GM21360 (cell line): ENCODE data around the gene JPH2.
"Not testable (repeated sequence)": the region's sequence is repeated elsewhere in the genome, so short reads cannot be mapped to it uniquely, and the experiment has no call there.

ENCODE experiments used
- ATAC-seq: cut with Tn5 transposase; IDR thresholded peaks from one replicate; pipeline ENCODE4 v1.9.1; 2021; ENCODE audit warnings: mild to moderate bottlenecking, moderate library complexity; ENCODE audit not compliant: unreplicated experiment

The JPH2 gene

DNA sequence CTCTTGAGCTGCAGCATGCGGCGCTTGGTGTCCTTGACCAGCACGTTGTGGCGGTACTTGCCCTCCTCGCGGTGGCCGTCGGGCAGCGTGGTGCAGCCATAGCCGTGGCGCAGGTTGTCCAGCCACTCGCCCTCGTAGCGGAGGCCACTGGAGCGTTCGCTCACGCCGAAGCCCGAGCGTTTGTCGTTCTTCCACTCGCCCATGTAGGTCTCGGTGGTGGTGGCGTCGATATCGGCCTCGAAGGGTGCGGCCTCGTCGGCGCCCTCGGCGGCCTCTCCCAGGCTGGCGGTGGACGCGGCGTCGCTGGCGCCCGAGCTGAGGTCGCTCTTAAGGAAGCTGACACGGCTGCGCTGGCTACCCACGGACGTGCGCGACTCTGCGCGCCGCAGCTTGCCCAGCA, 27.3 kb downstream of the JPH2 start:
- ATAC-seq: no peak

DNA sequence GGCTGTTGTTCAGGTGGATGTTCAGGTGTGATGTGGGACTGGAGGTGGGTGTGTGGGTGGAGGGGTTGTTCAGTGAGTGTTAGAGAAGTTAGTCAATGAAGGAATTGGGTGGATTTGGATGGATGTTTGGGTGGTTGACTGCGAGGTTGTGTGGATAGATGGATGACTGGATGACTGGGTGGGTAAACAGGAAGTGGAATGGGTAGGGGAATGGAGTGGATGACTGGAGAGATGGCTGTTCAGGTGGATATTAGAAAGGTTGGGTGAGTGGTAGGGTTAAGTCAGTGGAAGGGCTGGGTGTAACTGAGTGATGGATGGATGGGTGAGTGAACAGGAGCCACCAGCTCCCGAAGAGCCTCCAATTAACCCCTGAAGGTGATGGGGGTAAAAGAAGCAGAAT, 27.9 kb downstream of the JPH2 start:
- no peak for ATAC-seq

DNA sequence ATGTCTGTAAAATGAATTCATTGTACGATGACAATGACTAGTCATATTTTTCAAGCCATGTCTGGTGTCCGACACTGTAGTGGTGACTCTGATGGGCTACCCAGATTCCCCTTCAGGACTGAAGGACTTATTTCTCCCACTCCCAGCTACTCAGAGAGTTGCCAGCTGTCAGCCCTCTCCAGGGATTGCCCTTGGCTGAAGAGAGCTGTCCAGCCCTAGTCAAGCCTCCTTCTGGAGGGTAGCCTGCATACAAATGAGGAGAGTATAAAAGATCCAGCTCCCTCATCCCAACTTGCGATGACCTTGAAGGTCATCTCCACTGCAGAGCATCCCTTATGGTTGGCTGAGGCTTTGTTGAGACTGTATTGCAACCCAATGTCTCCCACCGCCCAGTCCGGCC, 29.9 kb downstream of the JPH2 start:
- no peak for ATAC-seq

DNA sequence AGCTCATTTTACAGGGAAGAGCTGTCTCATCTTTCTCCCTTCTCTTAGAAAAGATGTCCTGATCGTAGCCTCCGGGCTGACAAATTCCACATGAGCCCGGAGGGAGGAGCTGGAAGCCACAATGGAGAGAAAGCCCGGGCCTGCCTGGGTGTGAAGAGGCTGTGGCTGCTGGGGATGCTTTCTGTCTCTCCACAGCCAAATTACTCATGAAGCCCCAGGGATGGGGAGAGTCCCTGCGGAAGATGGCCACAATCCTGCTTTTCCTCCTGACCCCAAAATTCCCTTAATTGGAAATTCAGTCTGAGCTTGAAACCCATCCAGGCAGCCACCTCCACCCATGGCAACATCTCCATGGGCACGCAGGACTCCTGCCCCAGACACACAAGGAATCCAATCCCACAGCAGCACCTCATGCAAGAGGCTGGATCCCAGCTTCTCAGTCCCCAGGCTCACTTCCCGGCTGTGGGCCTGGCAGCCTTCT, 32.4 kb downstream of the JPH2 start:
- no peak for ATAC-seq

DNA sequence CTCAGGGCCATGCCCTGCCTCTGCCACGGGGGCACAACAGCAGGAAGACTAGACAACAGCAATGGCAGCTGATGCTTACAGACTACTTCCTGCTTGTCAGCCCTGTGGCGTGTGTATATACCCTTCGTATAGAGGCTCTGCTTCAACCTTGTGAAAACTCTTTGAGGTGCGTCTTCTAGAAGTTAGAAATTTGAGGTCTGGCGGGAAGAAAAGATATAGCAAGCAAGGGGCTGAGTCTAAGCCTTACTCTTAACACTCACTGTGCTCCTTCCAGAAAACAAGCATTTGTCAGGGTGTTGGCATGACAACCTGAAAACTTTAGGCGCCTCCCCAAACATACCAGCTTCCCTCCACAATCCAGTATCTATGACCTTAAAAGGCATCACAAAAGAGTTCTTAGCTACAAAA, 33.3 kb downstream of the JPH2 start:
- no peak for ATAC-seq

DNA sequence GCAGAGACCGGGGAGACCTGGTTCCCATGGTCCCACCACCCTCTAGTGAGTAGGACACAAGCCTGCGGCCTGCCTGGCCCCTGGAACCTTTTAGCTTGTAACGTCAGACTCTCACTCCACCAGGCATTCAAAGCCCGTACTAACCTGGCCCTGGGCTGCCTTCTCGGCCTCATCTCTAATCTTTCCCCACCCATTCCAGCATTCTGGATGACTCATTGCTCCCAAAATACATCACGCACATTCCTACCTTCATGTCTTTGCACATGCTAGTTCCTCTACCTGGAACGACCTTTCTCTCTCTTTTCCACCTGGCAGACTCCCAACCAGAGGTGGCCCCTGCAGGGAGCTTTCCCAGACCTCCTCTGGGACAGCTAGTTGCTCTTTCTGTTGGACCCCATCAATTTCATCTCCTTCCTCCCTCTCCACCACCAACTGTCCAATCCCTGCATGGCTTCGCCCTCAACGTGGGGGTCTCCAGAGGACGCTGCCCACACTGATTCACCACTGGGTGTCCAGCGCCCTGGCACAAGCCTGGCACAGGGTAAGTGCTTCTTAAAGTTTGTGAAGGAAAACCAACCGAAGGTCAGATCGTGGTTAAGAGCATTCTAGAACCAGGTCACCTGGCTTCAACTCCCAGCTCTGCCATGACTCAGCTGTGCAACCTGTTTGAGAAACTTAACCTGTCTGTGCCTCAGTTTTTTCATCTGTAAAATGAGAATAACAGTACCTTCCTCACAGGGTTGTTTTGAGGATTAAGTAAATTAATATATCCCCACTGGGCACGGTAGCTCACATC, 35.2 kb downstream of the JPH2 start:
- ATAC-seq: no peak

DNA sequence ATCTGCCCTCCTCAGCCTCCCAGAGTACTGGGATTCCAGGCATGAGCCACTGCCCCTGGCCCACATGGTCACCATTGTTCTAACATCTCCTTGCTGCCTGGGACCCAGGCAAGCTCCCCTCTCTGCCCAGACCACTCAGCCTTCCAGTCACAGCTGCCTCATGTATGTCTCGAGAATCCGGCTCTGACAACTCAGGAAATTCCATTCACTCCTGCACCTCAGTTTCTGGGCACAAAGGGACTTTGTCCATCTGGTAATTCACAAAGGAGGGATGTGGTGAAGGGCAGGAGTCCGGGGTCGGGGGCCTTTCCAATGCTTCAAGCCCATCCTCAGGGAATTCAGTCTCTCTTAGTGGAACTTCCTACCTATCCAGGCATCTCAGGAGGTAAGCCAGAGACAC, 40.7 kb downstream of the JPH2 start:
- no peak for ATAC-seq

DNA sequence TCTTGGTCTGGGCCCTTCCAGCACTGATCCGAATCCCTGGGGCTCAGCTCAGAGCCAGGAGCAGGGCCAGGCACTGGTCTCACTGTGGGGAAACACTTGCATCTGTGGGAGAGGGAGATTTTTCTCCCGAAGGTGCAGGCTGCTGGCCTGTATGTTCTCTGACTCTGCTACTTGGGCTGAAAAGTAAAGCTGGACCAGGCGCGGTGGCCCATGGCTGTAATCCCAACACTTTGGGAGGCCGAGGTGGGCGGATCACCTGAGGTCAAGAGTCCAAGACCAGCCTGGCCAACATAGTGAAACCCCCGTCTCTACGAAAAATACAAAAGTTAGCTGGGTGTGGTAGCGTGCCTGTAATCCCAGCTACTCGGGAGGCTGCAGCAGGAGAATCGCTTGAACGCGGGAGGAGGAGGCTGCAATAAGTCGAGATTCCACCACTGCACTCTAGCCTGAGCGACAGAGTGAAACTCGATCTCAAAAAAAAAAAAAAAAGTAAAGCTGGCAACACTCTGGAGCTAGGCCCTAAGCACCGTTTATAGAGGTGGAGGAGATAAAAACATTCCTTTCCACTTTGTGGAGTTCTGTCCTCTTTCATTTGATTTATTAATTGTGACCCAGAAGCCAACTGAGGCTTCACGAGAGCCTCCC, 41.7 kb downstream of the JPH2 start:
- no peak for ATAC-seq

DNA sequence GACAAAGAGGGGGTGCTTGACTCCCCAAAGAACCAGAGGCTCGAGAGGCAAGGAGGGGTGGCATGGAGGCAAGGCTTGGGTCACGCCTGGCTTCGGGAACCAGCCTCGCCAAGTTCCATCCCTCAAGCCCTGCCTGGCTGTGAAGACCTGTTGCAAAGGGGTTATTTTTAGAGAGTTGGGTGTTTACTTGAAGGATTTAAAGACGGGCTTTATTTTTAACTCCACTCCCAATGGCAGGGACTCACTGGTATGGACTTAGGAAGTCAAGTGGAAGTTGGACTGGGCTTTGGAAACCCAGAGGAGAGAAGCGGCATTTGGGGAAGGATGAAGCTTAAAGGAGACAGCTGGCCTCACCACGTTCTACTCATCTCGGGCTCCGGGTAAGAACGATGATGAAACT, 43.1 kb downstream of the JPH2 start:
- ATAC-seq: no peak

DNA sequence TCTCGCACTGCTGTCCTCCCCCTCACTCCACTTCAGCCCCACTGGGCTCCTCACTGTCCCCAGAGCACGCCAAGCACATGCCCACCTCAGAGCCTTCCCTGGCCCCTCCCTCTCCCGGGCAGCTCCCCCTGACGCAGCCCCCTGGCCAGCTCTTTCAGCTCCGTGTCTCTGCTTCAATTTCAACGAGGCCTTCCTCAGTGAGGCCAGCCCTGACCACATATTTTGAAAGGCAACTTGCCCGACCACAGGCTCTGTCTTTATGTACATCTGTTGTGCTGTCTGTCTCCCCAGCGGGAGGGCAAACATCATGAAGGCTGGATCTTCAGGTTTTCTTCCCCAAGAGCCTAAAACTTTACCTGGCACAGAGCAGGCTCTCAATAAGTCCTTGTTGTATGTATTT, 44.6 kb downstream of the JPH2 start:
- no peak for ATAC-seq

DNA sequence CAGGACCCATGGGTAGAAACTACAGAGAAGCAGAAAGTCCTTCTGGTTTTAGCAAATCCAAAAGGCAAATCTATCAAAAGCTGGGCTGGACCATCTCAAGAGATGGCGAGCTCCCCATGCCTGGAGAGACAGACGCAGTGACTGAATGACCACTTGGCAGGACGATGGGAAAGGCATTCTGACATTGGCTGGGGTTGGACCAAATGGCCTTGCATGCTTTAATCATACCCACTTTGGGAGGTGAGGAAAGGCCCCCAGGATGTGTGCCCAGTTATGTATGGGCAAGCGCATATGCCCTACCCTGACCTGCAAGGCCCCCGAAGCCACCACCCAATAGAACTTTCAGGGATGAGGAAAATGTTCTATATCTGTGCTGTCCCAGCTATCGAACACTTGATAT, 45.1 kb downstream of the JPH2 start:
- no peak for ATAC-seq

DNA sequence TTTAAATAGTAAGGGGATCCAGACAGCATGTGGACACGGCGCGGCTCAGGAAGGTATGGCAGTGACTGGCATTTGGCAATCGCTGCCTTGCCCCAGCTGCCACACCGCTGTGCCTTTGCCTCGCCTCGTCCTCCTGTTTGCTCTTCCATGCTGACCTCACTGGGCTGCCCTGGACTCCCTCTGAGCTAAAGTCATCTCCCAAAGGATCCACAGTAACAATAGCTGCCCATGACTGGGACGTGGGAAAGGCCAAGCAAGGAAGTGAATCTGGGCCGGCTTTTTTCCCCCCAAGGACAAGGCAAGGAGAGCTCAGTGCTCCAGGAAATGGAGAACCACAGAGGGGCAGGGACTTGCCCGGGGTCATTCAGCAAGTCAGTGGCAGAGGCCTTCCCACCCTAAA, 48.1 kb downstream of the JPH2 start:
- no peak for ATAC-seq

DNA sequence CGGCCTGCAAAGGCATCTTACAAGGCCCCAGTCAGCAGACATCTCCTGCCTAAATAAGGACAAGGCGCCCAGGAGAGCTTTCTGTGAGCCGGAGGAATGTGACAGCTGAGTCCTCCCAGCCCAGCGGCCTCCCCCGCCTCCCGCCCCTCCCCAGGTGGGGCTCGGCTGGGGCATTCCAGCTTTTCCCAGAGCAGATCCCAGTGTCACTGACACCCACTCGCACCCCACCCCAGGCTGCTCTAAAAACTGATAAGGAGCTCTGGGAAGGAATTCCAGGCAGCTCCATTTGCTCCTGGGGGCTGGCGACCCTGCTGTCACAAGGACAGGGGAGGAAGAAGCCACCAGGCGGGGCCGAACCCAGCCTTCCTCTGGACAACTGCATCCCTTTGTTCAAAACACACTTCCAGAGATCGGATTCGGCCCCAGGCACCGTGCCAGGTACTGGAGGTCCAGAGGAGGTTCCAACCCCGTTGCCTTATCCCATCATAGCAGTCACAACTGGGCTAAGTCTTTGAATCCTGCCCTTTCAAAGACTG, 49.7 kb downstream of the JPH2 start:
- no peak for ATAC-seq

DNA sequence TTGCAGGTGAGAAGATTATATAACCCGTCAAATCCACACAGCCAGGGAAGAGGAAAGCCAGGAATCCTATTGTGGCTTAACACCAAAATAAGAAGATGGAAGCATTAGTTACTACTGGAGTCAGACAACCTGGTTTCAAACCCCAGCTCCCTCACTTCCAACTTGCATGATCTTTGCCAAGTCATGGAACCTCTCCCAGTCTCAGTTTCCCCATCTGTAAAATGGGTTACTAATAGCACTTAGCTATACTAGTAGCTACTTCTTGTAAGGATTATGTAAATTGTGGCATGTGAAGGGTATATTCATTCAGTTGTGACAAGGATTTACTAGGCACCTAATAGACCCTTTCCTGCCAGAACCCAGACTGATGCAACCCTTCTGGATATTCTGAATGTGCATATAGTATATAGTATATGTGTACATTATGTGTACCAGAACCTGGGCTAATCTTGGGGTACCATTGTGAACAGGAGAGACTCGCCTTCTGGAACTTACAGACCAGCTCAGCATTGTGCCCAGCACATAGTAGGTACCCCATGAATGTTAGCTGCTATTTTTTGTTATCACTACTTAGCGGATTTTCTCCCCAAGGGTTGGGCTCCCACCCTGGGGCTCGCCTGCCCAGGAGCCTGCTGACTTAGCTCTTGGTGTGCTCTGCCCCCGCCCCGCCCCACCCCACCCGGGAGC, 50.3 kb downstream of the JPH2 start:
- no peak for ATAC-seq

DNA sequence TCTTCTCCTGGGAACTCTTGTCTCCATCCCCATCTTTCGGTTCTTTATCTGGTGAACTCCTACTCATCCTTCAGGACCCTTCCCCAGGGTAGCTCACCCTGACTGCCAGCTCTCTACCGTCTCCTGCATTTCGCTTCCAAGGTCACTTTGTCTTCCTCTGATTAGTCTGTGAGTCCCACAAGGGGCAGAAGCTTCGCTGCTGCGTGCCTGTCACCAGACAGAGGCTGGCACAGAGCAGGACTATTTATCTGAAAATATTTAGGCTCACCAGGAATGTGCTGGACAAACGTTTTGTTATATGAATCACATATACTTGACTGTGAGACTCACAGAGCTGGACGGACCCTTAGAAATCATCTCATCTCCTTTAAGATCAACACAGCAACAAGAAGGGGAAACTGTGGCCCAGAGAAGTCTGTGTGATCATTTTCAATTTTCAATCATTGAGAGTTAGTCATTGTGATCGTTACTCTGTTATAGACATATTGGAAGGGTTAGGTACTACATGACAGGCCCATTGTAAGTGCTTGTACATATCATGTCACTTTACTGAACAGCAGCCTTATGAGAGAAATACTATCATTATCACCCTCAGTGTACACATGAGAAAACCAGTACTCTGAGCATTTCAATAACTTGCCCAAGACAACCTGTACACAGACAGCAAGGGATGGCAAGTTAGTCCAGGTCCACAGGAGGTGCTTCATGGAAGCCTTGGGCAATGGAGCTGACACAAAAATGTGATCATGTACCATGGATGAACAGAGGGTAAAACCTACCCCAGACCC, 51.4 kb downstream of the JPH2 start:
- no peak for ATAC-seq

DNA sequence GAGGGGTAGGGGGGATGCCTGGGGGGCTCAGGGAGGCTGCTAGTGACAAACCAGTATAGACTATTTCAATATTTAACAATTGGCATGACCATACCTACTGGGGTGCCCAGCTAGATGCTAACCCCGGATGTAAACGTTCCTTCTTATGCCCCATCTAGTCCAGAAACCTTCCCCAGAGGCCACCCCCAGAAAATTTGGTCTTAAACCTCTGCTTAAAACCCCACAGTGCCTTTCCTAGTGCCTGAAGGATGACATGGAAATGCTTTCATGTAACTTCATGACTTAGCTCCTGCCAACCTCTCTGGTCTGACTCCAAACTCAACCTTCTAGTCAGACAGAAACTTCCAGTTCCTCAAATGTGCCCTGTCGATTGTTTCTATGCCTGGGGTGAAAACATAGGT, 52.0 kb downstream of the JPH2 start:
- no peak for ATAC-seq

DNA sequence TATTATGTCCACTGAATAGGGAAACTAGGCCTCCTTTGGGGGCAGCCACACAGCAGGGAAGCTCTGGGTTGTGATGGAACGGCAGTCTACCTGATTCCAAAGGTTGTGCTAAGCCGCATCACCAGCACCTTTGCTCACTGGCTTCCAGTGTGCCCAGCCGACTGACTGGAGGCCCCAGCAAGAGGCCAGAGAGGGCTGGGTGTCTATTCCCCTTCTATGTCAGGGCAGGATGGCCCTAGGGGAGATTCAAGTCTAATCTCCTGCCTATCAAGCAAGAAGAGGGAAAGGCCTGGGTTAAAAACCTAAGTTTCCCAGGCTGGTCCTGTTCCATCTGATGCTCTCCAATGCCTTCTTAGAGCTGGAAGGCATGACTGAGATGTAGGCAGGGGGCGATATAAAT, 53.6 kb downstream of the JPH2 start:
- no peak for ATAC-seq

DNA sequence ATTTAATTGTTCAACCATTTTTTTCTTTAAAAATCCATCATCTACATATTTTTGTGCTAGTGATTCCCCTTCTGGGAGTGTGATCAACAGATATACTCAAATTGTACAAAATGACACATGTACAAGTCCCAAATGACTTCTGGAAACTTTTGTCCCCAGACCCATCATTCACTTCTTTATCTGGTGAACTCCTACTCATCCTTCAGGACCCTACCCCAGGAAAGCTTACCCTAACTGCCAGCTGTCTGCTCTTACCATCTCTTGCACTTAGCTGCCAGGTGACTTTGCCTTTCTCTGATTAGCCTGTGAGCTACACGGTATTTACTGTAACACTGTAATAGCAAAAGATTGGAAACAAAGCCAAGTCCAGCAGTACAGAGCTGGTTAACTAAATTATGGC, 55.3 kb downstream of the JPH2 start:
- ATAC-seq: no peak

DNA sequence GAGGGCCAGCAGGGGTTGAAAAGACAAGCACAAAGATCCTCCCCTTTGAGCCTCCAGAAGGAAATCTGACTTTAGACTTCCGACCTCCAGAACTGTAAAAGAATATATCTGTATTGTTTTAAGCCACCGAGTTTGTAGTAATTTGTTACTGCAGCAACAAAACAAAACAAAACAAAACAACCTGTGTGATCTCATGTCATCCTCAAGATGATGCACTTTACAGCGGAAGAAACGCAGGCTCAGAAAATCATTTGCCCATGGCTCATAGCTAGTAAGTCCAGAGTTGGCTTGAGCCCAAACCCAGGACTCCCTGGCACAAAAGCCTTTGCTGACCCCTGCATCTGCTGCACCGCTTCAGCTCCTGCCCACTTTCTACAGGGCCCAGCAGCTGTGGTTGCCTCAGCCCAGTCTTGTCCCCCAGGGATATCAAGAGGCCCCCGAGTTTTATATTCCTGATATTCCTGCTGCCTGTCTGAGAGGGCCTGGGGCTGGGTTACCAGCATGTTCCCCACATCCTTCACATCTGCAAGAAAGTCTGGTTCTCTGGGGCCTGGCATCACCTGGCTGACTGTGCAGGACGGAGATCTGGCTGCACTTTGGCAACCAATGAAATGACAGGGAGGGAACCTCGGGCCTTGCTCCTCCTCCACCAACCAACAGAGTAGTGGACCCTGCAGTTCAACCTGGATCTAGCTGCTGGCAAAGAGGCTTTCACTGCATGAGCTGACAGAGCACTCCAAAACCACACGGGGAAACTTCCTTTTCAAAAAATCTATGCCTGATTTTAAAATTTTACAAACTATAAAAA, 56.9 kb downstream of the JPH2 start:
- ATAC-seq: no peak

DNA sequence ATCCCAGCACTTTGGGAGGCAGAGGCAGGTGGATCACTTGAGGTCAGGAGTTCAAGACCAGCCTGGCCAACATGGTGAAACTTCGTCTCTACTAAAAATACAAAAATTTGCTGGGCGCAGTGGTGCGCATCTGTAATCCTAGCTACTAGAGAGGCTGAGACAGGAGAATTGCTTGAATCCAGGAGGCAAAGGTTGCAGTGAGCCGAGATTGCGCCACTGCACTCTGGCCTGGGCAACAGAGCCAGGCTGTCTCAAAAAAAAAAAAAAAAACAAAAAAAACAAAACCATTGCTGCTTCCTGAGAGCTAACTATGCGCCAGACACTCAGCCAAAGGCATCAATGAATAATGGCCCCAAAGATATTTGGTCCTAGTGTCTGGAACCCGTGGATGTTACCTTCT, 57.7 kb downstream of the JPH2 start:
- ATAC-seq: not testable (repeated sequence)
